NOMO-1 (cell line): ENCODE results near the gene LARP4B.

Experiments
- DNase-seq, 2 experiments: peaks; one replicate each; lab custom pipeline; 2025; ENCODE audit not compliant: unreplicated experiment in 2 of 2; lab: John Stamatoyannopoulos, UW

LARP4B gene

GRCh38 chr10:839550-840205, 91.8 kb downstream of the LARP4B start:
- no peak for DNase-seq

- DNase-seq, result no peak
Observed at GRCh38 chr10:836782-837181, 94.7 kb downstream of the LARP4B start.

- no peak for DNase-seq
Observed at GRCh38 chr10:834493-834892, 97.0 kb downstream of the LARP4B start.

GRCh38 chr10:829241-829640, 102.3 kb downstream of the LARP4B start:
- DNase-seq, result no peak

- no peak for DNase-seq
Observed at GRCh38 chr10:828191-828590, 103.3 kb downstream of the LARP4B start.

GRCh38 chr10:824946-825345, 106.6 kb downstream of the LARP4B start:
- DNase-seq, result no peak

GRCh38 chr10:824497-824896, 107.0 kb downstream of the LARP4B start:
- no peak for DNase-seq

GRCh38 chr10:822661-823367, 108.7 kb downstream of the LARP4B start:
- DNase-seq, result no peak

GRCh38 chr10:822197-822596, 109.3 kb downstream of the LARP4B start:
- DNase-seq, result no peak

GRCh38 chr10:821322-821721, 110.2 kb downstream of the LARP4B start:
- no peak for DNase-seq

GRCh38 chr10:819816-820215, 111.7 kb downstream of the LARP4B start:
- DNase-seq, result no peak

- DNase-seq, result no peak
Observed at GRCh38 chr10:819326-819725, 112.2 kb downstream of the LARP4B start.

GRCh38 chr10:818526-819220, 112.8 kb downstream of the LARP4B start:
- DNase-seq, result no peak

- DNase-seq, result no peak
Observed at GRCh38 chr10:818010-818409, 113.5 kb downstream of the LARP4B start.

- DNase-seq, result no peak
Observed at GRCh38 chr10:817371-817770, 114.1 kb downstream of the LARP4B start.

GRCh38 chr10:816958-817357, 114.5 kb downstream of the LARP4B start:
- no peak for DNase-seq

GRCh38 chr10:816091-816477, 115.4 kb downstream of the LARP4B start:
- DNase-seq, result no peak

GRCh38 chr10:815338-816090, 116.0 kb downstream of the LARP4B start:
- no peak for DNase-seq

- DNase-seq, result no peak
Observed at GRCh38 chr10:814536-815302, 116.8 kb downstream of the LARP4B start.

- no peak for DNase-seq
Observed at GRCh38 chr10:813286-813685, 118.2 kb downstream of the LARP4B start.

GRCh38 chr10:812787-813186, 118.7 kb downstream of the LARP4B start:
- DNase-seq, result no peak
